Hepatocyte (in vitro differentiated cells): Measurements from ENCODE around the gene AP3S1. TPM values are rescaled to one million over a fixed set of nuclear protein-coding genes. Genes with fewer than 3 reads are reported as not detected.
"Not testable (repeated sequence)": the region's sequence is repeated elsewhere in the genome, so short reads cannot be mapped to it uniquely, and the experiment has no call there.

Experiments used
- DNase-seq: peaks from one replicate; pipeline ENCODE4 v3.0.0-alpha.2; 2016; ENCODE audit warnings: low spot score
- H2AFZ ChIP-seq: fragments of 200-600 bp; sonication (generic); 2 replicates; pipeline ENCODE4 v1.6.0; 2016; ENCODE audit warnings: antibody characterized with exemption, mild to moderate bottlenecking
- H3K27ac ChIP-seq: fragments of 200-600 bp; sonication (generic); 2 replicates; pipeline ENCODE4 v1.5.1; 2016; ENCODE audit warnings: mild to moderate bottlenecking
- H3K27me3 ChIP-seq: fragments of 200-600 bp; sonication (generic); 2 replicates; pipeline ENCODE4 v1.6.1; 2016
- H3K36me3 ChIP-seq: fragments of 200-600 bp; sonication (generic); replicated peaks from 2 replicates; pipeline ENCODE4 v1.5.1; 2016; ENCODE audit warnings: low read depth; ENCODE audit not compliant: insufficient read depth
- H3K4me1 ChIP-seq: fragments of 200-600 bp; sonication (generic); 2 replicates; pipeline ENCODE4 v1.5.1; 2016; ENCODE audit warnings: mild to moderate bottlenecking, moderate library complexity; ENCODE audit not compliant: insufficient read depth
- H3K4me2 ChIP-seq: fragments of 200-600 bp; sonication (generic); 2 replicates; pipeline ENCODE4 v1.6.0; 2016
- H3K4me3 ChIP-seq: fragments of 200-600 bp; sonication (generic); 2 replicates; pipeline ENCODE4 v1.5.1; 2016; ENCODE audit warnings: mild to moderate bottlenecking
- H3K79me2 ChIP-seq: fragments of 200-600 bp; sonication (generic); 2 replicates; pipeline ENCODE4 v1.6.0; 2017; ENCODE audit warnings: mild to moderate bottlenecking
- H3K9me2 ChIP-seq: fragments of 200-600 bp; sonication (generic); replicated peaks from 2 replicates; pipeline ENCODE4 v1.6.0; 2017; ENCODE audit warnings: mild to moderate bottlenecking; ENCODE audit not compliant: insufficient read depth
- H3K9me3 ChIP-seq: fragments of 200-600 bp; sonication (generic); 2 replicates; pipeline ENCODE4 v1.5.1; 2016; ENCODE audit warnings: low read depth, mild to moderate bottlenecking
- H4K20me1 ChIP-seq: fragments of 200-600 bp; sonication (generic); 2 replicates; pipeline ENCODE4 v1.6.0; 2016; ENCODE audit warnings: mild to moderate bottlenecking; ENCODE audit not compliant: insufficient read depth, poor library complexity, severe bottlenecking
- CTCF ChIP-seq: fragments of 200-600 bp; sonication (generic); IDR thresholded peaks from 2 replicates; pipeline ENCODE4 v1.5.1; 2016; ENCODE audit warnings: antibody characterized with exemption, mild to moderate bottlenecking; ENCODE audit not compliant: poor library complexity
- EZH2 ChIP-seq: fragments of 200-600 bp; sonication (generic); IDR thresholded peaks from 2 replicates; pipeline ENCODE4 v1.6.1; 2016; ENCODE audit warnings: antibody characterized with exemption, mild to moderate bottlenecking, borderline replicate concordance
- EZH2phosphoT487 ChIP-seq: fragments of 200-600 bp; sonication (generic); IDR thresholded peaks from one replicate; pipeline ENCODE4 v1.6.1; 2018; ENCODE audit warnings: antibody characterized with exemption, mild to moderate bottlenecking, low read depth, moderate library complexity; ENCODE audit not compliant: unreplicated experiment, severe bottlenecking
- WGBS: methylation state at CpG from one replicate; pipeline ENCODE4 v1.1.6; 2016; ENCODE audit warnings: low lambda C conversion rate; ENCODE audit errors: missing lambda C conversion rate; 5-methylcytosine and 5-hydroxymethylcytosine counted together
- polyA plus RNA-seq: library from polyadenylated mRNA; unstranded; fragments of >200 nt; fragmentation: Nextera tagmentation; extraction: Ambion mirVana; gene quantifications from 2 replicates; pipeline ENCODE4 v1.2.1, GENCODE V29; 2016
- total RNA-seq: library from RNA; depleted of rRNA; stranded (reverse); fragments of >200 nt; gene quantifications from 2 replicates; pipeline ENCODE4 v1.2.3, GENCODE V29; 2014

The AP3S1 gene
- total and polyA plus RNA-seq, 2 experiments from 2014 or later: 148 to 362 TPM

- Histone ChIP-seq H3K4me3 (no peak overlapping the region), H3K9me2 (no peaks in the 10 kb centered on the region), H3K9me3 (no peaks in the 10 kb centered on the region), H3K27me3 (peaks cover 27% of the 10 kb centered on the region), H3K4me1 (peaks cover 9% of the 10 kb centered on the region), H3K4me2 (peak overlapping the region; percentile 93), H3K27ac (no peak overlapping the region), H3K79me2 (peaks cover 3% of the 10 kb centered on the region), H4K20me1 (no peaks in the 10 kb centered on the region), H2AFZ (peak overlapping the region; percentile 80), H3K36me3 (no peaks in the 10 kb centered on the region)
- TF ChIP-seq CTCF: no peak
- TF ChIP-seq EZH2: no peak
- no peak for TF ChIP-seq EZH2phosphoT487
- WGBS: 87% methylated on average over 7 of the region's 7 CpGs
- no peak for DNase-seq
These were observed 24.3 kb upstream of the AP3S1 start for GRCh38 chr5:115817386-115817785.

GRCh38 chr5:115818821-115819220, 22.9 kb upstream of the AP3S1 start:
- Histone ChIP-seq H3K27me3 (peaks cover 24% of the 10 kb centered on the region), H3K9me3 (no peaks in the 10 kb centered on the region), H3K4me2 (no peak overlapping the region), H3K4me3 (no peak overlapping the region), H3K4me1 (peaks cover 9% of the 10 kb centered on the region), H4K20me1 (no peaks in the 10 kb centered on the region), H2AFZ (no peak overlapping the region), H3K9me2 (no peaks in the 10 kb centered on the region), H3K36me3 (no peaks in the 10 kb centered on the region), H3K27ac (no peak overlapping the region), H3K79me2 (peaks cover 3% of the 10 kb centered on the region)
- WGBS: 92% methylated on average over 18 of the region's 18 CpGs
- no peak for DNase-seq
- TF ChIP-seq EZH2phosphoT487 (no peak), CTCF (no peak), EZH2 (no peak)

GRCh38 chr5:115820846-115821245, 20.9 kb upstream of the AP3S1 start:
- no peaks in the 10 kb centered on the region for H3K79me2 ChIP-seq
- WGBS: 92% methylated on average over 1 of the region's 1 CpG
- no peaks in the 10 kb centered on the region for H3K4me1 ChIP-seq
- peaks cover 4% of the 10 kb centered on the region for H3K27me3 ChIP-seq
- DNase-seq: no peak
- no peaks in the 10 kb centered on the region for H3K9me2 ChIP-seq
- H3K9me3 ChIP-seq: no peaks in the 10 kb centered on the region
- H3K4me2 ChIP-seq: no peak overlapping the region
- no peaks in the 10 kb centered on the region for H3K36me3 ChIP-seq
- TF ChIP-seq CTCF (no peak), EZH2 (no peak), EZH2phosphoT487 (no peak)
- H4K20me1 ChIP-seq: no peaks in the 10 kb centered on the region
- no peak overlapping the region for H3K4me3 ChIP-seq
- no peak overlapping the region for H2AFZ ChIP-seq
- no peak overlapping the region for H3K27ac ChIP-seq

- not testable (repeated sequence) for H3K4me1 ChIP-seq, H3K4me2 ChIP-seq, H3K79me2 ChIP-seq, H3K27ac ChIP-seq, H2AFZ ChIP-seq, H3K4me3 ChIP-seq, DNase-seq, H3K9me2 ChIP-seq, H4K20me1 ChIP-seq, H3K36me3 ChIP-seq, H3K9me3 ChIP-seq, H3K27me3 ChIP-seq
- WGBS: 96% methylated on average over 1 of the region's 1 CpG
These were observed 16.8 kb upstream of the AP3S1 start for GRCh38 chr5:115824983-115825382.
